Mucosa of descending colon (tissue), 3 donors: ENCODE measurements around the gene IL34. TPM values are rescaled to one million over a fixed set of nuclear protein-coding genes. Genes with fewer than 3 reads are reported as not detected.

Experiments
- ATAC-seq: fragments of 200-7000 bp; cut with Tn5 transposase; one replicate; pipeline ENCODE4 v1.9.1; 2020; ENCODE audit warnings: mild to moderate bottlenecking, moderate library complexity
- DNase-seq, 3 donors: peaks; one replicate each; pipeline ENCODE4 v3.0.0-alpha.2; 2020
- H3K36me3 ChIP-seq: fragments of 200-600 bp; one replicate; pipeline ENCODE4 v1.8.0; 2021; ENCODE audit warnings: low read depth, mild to moderate bottlenecking
- H3K4me1 ChIP-seq: fragments of 200-600 bp; one replicate; pipeline ENCODE4 v1.8.0; 2021; ENCODE audit warnings: low read depth, mild to moderate bottlenecking
- H3K4me3 ChIP-seq: fragments of 200-600 bp; one replicate; pipeline ENCODE4 v1.8.0; 2021; ENCODE audit warnings: mild to moderate bottlenecking
- H3K9me3 ChIP-seq: fragments of 200-600 bp; one replicate; pipeline ENCODE4 v1.8.0; 2021; ENCODE audit warnings: mild to moderate bottlenecking
- intact Hi-C, 2 donors: fragments of 100-400 bp; cut with DNase I in 1 of 2; cut with micrococcal nuclease in 1 of 2; formaldehyde crosslinking; loops; one replicate each; pipeline versions ENCODE4 v1.11.0 to v1.11.1; 2022; cut with DNase I, micrococcal nuclease
- total RNA-seq, 3 donors: library from RNA; stranded (reverse); fragmentation: NEBNext Ultra II Directional in 2 of 3; extraction: Animal tissue kit (Norgen Biotek cat#: 25700) in 2 of 3; gene quantifications; one replicate each; pipeline versions ENCODE4 v1.2.1 to v1.2.4, GENCODE V29; 2021 to 2023
- TF ChIP-seq, protein P1 (sequence below): fragments of 200-600 bp; IDR thresholded peaks from one replicate; pipeline ENCODE4 v1.8.0; 2022; ENCODE audit warnings: antibody characterized with exemption, mild to moderate bottlenecking
- donor health status: DM: no; HTN: no; CAD: no; lungs with moderate emphysema.
- donor health status: DM: no; HTN: no; CAD: no.
- donor health status: DM: no; HTN: yes; CAD: no.

Gene IL34
- total RNA-seq, 3 donors from 2014 or later, result 1.2 to 2.2 (median 1.8) TPM

DNA sequence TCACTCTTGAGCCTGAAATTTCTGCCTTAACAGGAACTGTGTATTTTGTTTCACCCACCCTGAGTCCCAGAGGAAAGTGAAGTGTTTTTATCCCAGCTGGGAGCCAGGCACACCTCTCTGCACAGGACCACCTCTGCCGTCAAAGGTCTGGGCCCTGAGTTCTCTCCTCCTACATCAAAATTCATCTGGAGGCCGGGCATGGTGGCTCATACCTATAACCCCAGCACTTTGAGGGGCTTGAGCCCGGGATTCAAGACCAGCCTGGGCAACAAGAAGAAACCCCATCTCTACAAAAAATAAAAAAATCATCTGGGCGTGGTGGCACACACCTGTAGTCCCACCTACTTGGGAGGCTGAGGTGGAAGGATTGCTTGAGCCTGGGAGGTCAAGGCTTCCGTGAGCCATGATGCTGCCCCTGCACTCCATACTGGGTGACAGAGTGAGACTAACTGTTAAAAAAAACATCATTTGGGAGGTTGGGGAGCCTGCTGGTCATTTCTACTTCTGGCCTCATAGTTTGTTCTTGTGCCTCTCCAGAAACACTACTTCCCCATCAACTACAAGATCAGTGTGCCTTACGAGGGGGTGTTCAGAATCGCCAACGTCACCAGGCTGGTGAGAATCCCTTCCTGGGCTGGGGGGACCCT, 9.8 kb downstream of the IL34 start:
- DNase-seq (no peak), ATAC-seq (no peak)
- intact Hi-C loops, result loop anchor here in 1 of 2 donors (10.0 kb wide), 1 partner anchor 81 kb away; no protein-coding TSS in a partner anchor
- H3K4me1 ChIP-seq, result peaks cover 3% of the 10 kb centered on the region
- H3K36me3 ChIP-seq, result no peaks in the 10 kb centered on the region
- TF ChIP-seq, protein P1, sequence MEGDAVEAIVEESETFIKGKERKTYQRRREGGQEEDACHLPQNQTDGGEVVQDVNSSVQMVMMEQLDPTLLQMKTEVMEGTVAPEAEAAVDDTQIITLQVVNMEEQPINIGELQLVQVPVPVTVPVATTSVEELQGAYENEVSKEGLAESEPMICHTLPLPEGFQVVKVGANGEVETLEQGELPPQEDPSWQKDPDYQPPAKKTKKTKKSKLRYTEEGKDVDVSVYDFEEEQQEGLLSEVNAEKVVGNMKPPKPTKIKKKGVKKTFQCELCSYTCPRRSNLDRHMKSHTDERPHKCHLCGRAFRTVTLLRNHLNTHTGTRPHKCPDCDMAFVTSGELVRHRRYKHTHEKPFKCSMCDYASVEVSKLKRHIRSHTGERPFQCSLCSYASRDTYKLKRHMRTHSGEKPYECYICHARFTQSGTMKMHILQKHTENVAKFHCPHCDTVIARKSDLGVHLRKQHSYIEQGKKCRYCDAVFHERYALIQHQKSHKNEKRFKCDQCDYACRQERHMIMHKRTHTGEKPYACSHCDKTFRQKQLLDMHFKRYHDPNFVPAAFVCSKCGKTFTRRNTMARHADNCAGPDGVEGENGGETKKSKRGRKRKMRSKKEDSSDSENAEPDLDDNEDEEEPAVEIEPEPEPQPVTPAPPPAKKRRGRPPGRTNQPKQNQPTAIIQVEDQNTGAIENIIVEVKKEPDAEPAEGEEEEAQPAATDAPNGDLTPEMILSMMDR, result no peak
- no peak overlapping the region for H3K4me3 ChIP-seq
- no peaks in the 10 kb centered on the region for H3K9me3 ChIP-seq

DNA sequence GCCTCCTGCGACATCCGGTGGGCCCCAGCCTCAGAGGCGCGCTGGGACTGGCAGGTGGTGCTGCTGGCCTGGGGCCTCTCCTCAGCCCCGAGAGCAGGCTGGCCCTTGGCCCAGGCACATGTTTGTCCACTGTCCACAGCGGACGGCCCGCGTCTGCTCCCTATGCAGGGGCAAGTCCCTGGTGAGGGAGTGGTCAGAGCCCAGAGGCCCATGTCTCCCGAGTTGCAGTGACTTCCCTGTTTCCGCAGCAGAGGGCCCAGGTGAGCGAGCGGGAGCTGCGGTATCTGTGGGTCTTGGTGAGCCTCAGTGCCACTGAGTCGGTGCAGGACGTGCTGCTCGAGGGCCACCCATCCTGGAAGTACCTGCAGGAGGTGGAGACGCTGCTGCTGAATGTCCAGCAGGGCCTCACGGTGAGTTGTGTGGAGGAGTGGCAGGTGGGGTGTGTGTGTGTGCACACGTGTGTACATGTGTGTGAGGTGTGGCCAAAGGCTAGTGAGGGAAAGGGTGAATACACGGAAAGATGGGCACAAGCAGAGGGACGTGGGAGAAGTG, 10.4 kb downstream of the IL34 start:
- ATAC-seq (no peak), DNase-seq (no peak)
- intact Hi-C loops, result loop anchor here in 1 of 2 donors (10.0 kb wide), 1 partner anchor 82 kb away; no protein-coding TSS in a partner anchor
- Histone ChIP-seq H3K36me3 (no peaks in the 10 kb centered on the region), H3K9me3 (no peaks in the 10 kb centered on the region), H3K4me1 (peaks cover 3% of the 10 kb centered on the region), H3K4me3 (no peak overlapping the region)
- TF ChIP-seq, protein P1, result no peak

DNA sequence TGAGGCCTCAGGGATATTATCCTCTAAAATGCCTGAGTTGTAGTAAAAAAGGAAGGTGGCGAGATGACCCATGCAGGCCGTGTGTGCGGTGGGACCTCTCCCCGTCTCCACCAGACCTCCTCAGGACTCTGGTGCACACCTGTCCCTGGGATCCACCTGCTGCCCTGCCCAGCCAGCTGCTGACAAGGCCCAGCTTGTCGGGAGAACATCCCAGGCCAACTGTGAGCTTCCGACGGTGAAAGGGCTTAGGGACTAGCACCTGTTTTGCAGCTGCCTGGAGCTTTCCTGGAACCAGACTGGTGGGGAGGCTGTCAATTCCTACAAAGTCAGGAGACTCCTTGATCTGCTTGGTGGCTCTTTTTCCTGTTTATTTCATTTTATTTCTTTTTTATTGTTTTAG, 11.6 kb downstream of the IL34 start:
- intact Hi-C loops, result loop anchor here in 1 of 2 donors (10.0 kb wide), 1 partner anchor 83 kb away; no protein-coding TSS in a partner anchor
- H3K36me3 ChIP-seq, result no peaks in the 10 kb centered on the region
- peaks cover 3% of the 10 kb centered on the region for H3K4me1 ChIP-seq
- no peaks in the 10 kb centered on the region for H3K9me3 ChIP-seq
- DNase-seq (no peak), ATAC-seq (no peak)
- H3K4me3 ChIP-seq, result no peak overlapping the region
- TF ChIP-seq, protein P1, result no peak

DNA sequence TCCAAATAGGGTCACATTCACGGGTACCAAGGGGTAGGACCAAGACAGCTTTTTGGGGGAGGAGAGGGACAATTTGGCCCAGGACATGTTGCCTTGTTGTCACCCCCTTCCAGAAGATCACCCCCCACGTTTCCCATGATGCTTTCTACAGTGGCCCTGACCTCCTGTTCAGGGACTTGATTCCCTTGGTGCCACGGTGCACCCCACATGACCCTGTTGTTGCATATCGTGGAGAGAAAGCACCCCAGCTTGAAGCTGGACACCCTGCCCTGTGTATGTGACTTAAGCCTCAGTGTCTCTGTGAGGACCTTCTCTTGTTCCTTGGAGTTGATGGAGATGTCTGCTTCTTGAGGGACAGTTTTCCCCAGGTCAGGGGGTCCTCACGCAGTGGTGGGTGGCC, 12.6 kb downstream of the IL34 start:
- no peak for DNase-seq
- ATAC-seq, result no peak
- no peaks in the 10 kb centered on the region for H3K9me3 ChIP-seq
- H3K4me1 ChIP-seq, result peaks cover 3% of the 10 kb centered on the region
- intact Hi-C loops, result loop anchor here in 1 of 2 donors (10.0 kb wide), 1 partner anchor 84 kb away; no protein-coding TSS in a partner anchor
- no peaks in the 10 kb centered on the region for H3K36me3 ChIP-seq
- TF ChIP-seq, protein P1, result no peak
- no peak overlapping the region for H3K4me3 ChIP-seq

DNA sequence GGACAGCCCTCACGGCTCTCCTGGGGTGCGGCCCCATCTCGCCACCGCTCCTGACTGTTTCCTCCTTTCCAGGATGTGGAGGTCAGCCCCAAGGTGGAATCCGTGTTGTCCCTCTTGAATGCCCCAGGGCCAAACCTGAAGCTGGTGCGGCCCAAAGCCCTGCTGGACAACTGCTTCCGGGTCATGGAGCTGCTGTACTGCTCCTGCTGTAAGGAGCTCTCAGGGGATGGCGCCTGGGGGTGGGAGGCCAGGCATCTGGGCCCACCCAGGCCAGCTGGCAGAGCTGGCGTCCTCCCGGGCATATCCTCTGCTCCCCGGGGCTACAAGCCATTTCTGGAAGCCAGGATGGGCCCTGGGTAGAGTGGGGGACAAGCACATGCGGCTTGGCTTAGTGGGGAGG, 13.2 kb downstream of the IL34 start:
- Histone ChIP-seq H3K9me3 (no peaks in the 10 kb centered on the region), H3K4me3 (no peak overlapping the region), H3K36me3 (no peaks in the 10 kb centered on the region), H3K4me1 (no peaks in the 10 kb centered on the region)
- TF ChIP-seq, protein P1, result no peak
- intact Hi-C loops, result loop anchor here in 1 of 2 donors (10.0 kb wide), 1 partner anchor 85 kb away; no protein-coding TSS in a partner anchor
- no peak for ATAC-seq
- no peak for DNase-seq
